Esophagus muscularis mucosa (tissue), 4 donors: Measurements from ENCODE around the gene PIP5K1B. TPM values are rescaled to one million over a fixed set of nuclear protein-coding genes. Genes with fewer than 3 reads are reported as not detected.

ENCODE experiments used
- DNase-seq: peaks from one replicate; pipeline ENCODE4 v3.0.0-alpha.2; 2017; ENCODE audit errors: extremely low spot score
- H3K27ac ChIP-seq, 4 donors: fragments of 200-600 bp; sonication (generic); replicated peaks in 1 of 4; 1 replicate in 3 of 4; 2 replicates in 1 of 4; pipeline ENCODE4 v1.5.1; 2016 to 2019; ENCODE audit warnings: mild to moderate bottlenecking in 1 of 4
- H3K27me3 ChIP-seq, 4 donors: fragments of 200-600 bp; sonication (generic); one replicate each; pipeline versions ENCODE4 v1.5.1 to v1.6.0; 2016 to 2019
- H3K36me3 ChIP-seq, 4 donors: fragments of 200-600 bp; sonication (generic); one replicate each; pipeline ENCODE4 v1.5.1; 2016 to 2019
- H3K4me1 ChIP-seq, 4 donors: fragments of 200-600 bp; sonication (generic); one replicate each; pipeline ENCODE4 v1.5.1; 2016 to 2019
- H3K4me3 ChIP-seq, 4 donors: fragments of 200-600 bp; sonication (generic); 1 replicate in 2 of 4; 2 replicates in 2 of 4; pipeline ENCODE4 v1.5.1; 2016 to 2019; ENCODE audit warnings: mild to moderate bottlenecking in 4 of 4, moderate library complexity in 1 of 4
- H3K9me3 ChIP-seq, 4 donors: fragments of 200-600 bp; sonication (generic); 1 replicate in 3 of 4; 2 replicates in 1 of 4; pipeline ENCODE4 v1.5.1; 2016 to 2019
- CTCF ChIP-seq, 3 experiments: fragments of 200-600 bp in 2 of 3; fragments of 450-650 bp in 1 of 3; sonication (generic) in 2 of 3; IDR thresholded peaks; one replicate each; pipeline ENCODE4 v1.5.1; 2017 to 2019; ENCODE audit warnings: antibody characterized with exemption in 3 of 3, mild to moderate bottlenecking in 2 of 3, moderate library complexity in 1 of 3
- EP300 ChIP-seq: sonication (generic); formaldehyde crosslinking; IDR thresholded peaks from one replicate; pipeline ENCODE4 v1.6.1; 2017; ENCODE audit warnings: antibody characterized with exemption
- POLR2A ChIP-seq: fragments of 450-650 bp; IDR thresholded peaks from one replicate; pipeline ENCODE4 v1.6.1; 2017; ENCODE audit warnings: antibody characterized with exemption, moderate library complexity, mild to moderate bottlenecking, low read depth
- POLR2AphosphoS5 ChIP-seq, 2 donors: sonication (generic); formaldehyde crosslinking; IDR thresholded peaks; one replicate each; pipeline ENCODE4 v1.6.1; 2017; ENCODE audit warnings: antibody characterized with exemption in 2 of 2
- WGBS: methylation state at CpG from one replicate; pipeline ENCODE4 v1.1.5; 2018; 5-methylcytosine and 5-hydroxymethylcytosine counted together
- intact Hi-C: fragments of 100-400 bp; cut with DNase I; formaldehyde crosslinking; loops from one replicate; pipeline ENCODE4 v1.15.1; 2023
- total RNA-seq, 4 donors: library from RNA; depleted of rRNA; stranded (reverse); fragments of >200 nt; gene quantifications; one replicate each; pipeline versions ENCODE4 v1.1.0 to v1.2.1, GENCODE V29; 2016

The PIP5K1B gene
- total RNA-seq, 4 donors from 2014 or later = 0.42 to 1.7 (median 1.2) TPM

- intact Hi-C loops = no loop called here
Measured at GRCh38 chr9:68905129-68905528, 200.1 kb downstream of the PIP5K1B start.

GRCh38 chr9:68907910-68908309 lies 202.9 kb downstream of the PIP5K1B start:
- Histone ChIP-seq H3K4me3 (no peak overlapping the region), H3K27me3 (no peaks in the 10 kb centered on the region), H3K27ac (no peak overlapping the region), H3K36me3 (no peaks in the 10 kb centered on the region), H3K9me3 (no peaks in the 10 kb centered on the region), H3K4me1 (peaks cover 0 to 4% (median 0%) of the 10 kb centered on the region in 4 donors)
- intact Hi-C loops = no loop called here
- no peak for DNase-seq
- no peak for TF ChIP-seq EP300
- TF ChIP-seq CTCF (IDR thresholded peaks at IDR 0.05) = no peak
- TF ChIP-seq POLR2A = no peak
- no peak for TF ChIP-seq POLR2AphosphoS5 (IDR thresholded peaks at IDR 0.05)
- WGBS = 83% methylated on average over 2 of the region's 2 CpGs

More at GRCh38 chr9:68905129-68905528, 200.1 kb downstream of the PIP5K1B start:
- whole genome bisulfite sequencing = 53% methylated on average over 3 of the region's 3 CpGs
- no peak for DNase-seq
- Histone ChIP-seq H3K27me3 (no peaks in the 10 kb centered on the region), H3K4me3 (no peak overlapping the region), H3K36me3 (no peaks in the 10 kb centered on the region), H3K9me3 (no peaks in the 10 kb centered on the region), H3K27ac (no peak overlapping the region), H3K4me1 (no peaks in the 10 kb centered on the region)
- TF ChIP-seq EP300 (no peak), POLR2AphosphoS5 (IDR thresholded peaks at IDR 0.05) (no peak), POLR2A (no peak), CTCF (IDR thresholded peaks at IDR 0.05) (no peak)

GRCh38 chr9:68912561-68912960 lies 207.5 kb downstream of the PIP5K1B start:
- Histone ChIP-seq H3K4me3 (no peak overlapping the region), H3K4me1 (peaks cover 0 to 11% (median 0%) of the 10 kb centered on the region in 4 donors), H3K36me3 (no peaks in the 10 kb centered on the region), H3K9me3 (no peaks in the 10 kb centered on the region), H3K27me3 (no peaks in the 10 kb centered on the region), H3K27ac (no peak overlapping the region)
- no peak for DNase-seq
- intact Hi-C loops = no loop called here
- TF ChIP-seq POLR2AphosphoS5 (IDR thresholded peaks at IDR 0.05) (no peak), CTCF (IDR thresholded peaks at IDR 0.05) (no peak), EP300 (no peak), POLR2A (no peak)

GRCh38 chr9:68913054-68913453 lies 208.0 kb downstream of the PIP5K1B start:
- no peaks in the 10 kb centered on the region for H3K9me3 ChIP-seq
- WGBS = 9% methylated on average over 1 of the region's 1 CpG
- no peak overlapping the region for H3K27ac ChIP-seq
- peaks cover 0 to 11% (median 0%) of the 10 kb centered on the region in 4 donors for H3K4me1 ChIP-seq
- TF ChIP-seq POLR2A = no peak
- no peak for TF ChIP-seq CTCF (IDR thresholded peaks at IDR 0.05)
- TF ChIP-seq POLR2AphosphoS5 (IDR thresholded peaks at IDR 0.05) = no peak
- TF ChIP-seq EP300 = no peak
- DNase-seq = no peak
- H3K27me3 ChIP-seq = no peaks in the 10 kb centered on the region
- intact Hi-C loops = no loop called here
- H3K4me3 ChIP-seq = no peak overlapping the region
- H3K36me3 ChIP-seq = no peaks in the 10 kb centered on the region

GRCh38 chr9:68914751-68915150 lies 209.7 kb downstream of the PIP5K1B start:
- H3K4me1 ChIP-seq = peaks cover 0 to 11% (median 0%) of the 10 kb centered on the region in 4 donors
- intact Hi-C loops = no loop called here
- no peaks in the 10 kb centered on the region for H3K36me3 ChIP-seq
- no peaks in the 10 kb centered on the region for H3K27me3 ChIP-seq
- no peak overlapping the region for H3K27ac ChIP-seq
- H3K9me3 ChIP-seq = no peaks in the 10 kb centered on the region
- 94% methylated on average over 2 of the region's 2 CpGs for WGBS
- H3K4me3 ChIP-seq = no peak overlapping the region
- no peak for DNase-seq
- no peak for TF ChIP-seq POLR2A
- TF ChIP-seq POLR2AphosphoS5 (IDR thresholded peaks at IDR 0.05) = no peak
